ENCODE measurements around the gene CPD.
"Not testable (repeated sequence)": the region's sequence is repeated elsewhere in the genome, so short reads cannot be mapped to it uniquely, and the experiment has no call there.

- TF ChIP-seq ILF3 (IDR thresholded peaks at IDR 0.05; ENCODE audit: borderline replicate concordance); GTF3C2 (IDR thresholded peaks at IDR 0.05; ENCODE audit: borderline replicate concordance, extremely low read depth, insufficient read length); POLR2AphosphoS5 (IDR thresholded peaks at IDR 0.05; ENCODE audit: control insufficient read depth, insufficient read depth, low read depth, low read length); E4F1 (CRISPR knock-in tag; IDR thresholded peaks at IDR 0.05; ENCODE audit: borderline replicate concordance); SIN3A (IDR thresholded peaks at IDR 0.05; ENCODE audit: borderline replicate concordance in 2 of 2, control insufficient read depth in 1 of 2, low read depth in 2 of 2, low read length in 2 of 2); ATF6 (CRISPR knock-in tag; IDR thresholded peaks at IDR 0.05); GABPA (tag; conservative IDR thresholded peaks at IDR 0.05; ENCODE audit: low read depth); ZNF586 (CRISPR knock-in tag; conservative IDR thresholded peaks at IDR 0.05); JUN (IDR thresholded peaks at IDR 0.05; ENCODE audit: borderline replicate concordance, low read depth, low read length); JUN (CRISPR knock-in tag; IDR thresholded peaks at IDR 0.05; ENCODE audit: borderline replicate concordance); ARID4B (CRISPR knock-in tag; IDR thresholded peaks at IDR 0.05); FOXA1 (IDR thresholded peaks at IDR 0.05; ENCODE audit: borderline replicate concordance); RCOR1 (IDR thresholded peaks at IDR 0.05; ENCODE audit: borderline replicate concordance in 1 of 2, low read depth in 2 of 2, low read length in 2 of 2): not testable (repeated sequence)
Observed at GRCh38 chr17:30458797-30459413, 80.2 kb downstream of the CPD start.
